HepG2 (cell line): Measurements from ENCODE around the gene ZCCHC8. TPM values are rescaled to one million over a fixed set of nuclear protein-coding genes. Genes with fewer than 3 reads are reported as not detected.
A peak's percentile ranks its signal among the peaks of the same experiment; 100 is the strongest.

Source experiments
- ATAC-seq: fragments of 200-7000 bp; cut with Tn5 transposase; 3 replicates; pipeline ENCODE4 v1.9.1; 2020; ENCODE audit warnings: mild to moderate bottlenecking, moderate library complexity
- BruUV-seq: library from RNA; stranded (reverse); fragments of 400-500 nt; replicated peaks from 2 replicates; lab custom pipeline; 2021; lab: Mats Ljungman, UMichigan
- CTCF ChIA-PET: fragments of 300-600 bp; formaldehyde crosslinking; extraction: SDS; loops from one replicate; lab custom pipeline; 2021; ENCODE audit warnings: low total read pairs, inconsistent platforms, low intra/inter-chr PET ratio; lab: Yijun Ruan, JAX
- POLR2A ChIA-PET: fragments of 350-600 bp; sonication (Branson Sonifier 250); formaldehyde crosslinking; loops from one replicate; lab custom pipeline; 2020; ENCODE audit warnings: antibody characterized with exemption, inconsistent platforms; lab: Yijun Ruan, JAX
- DNase-seq: peaks from one replicate; pipeline ENCODE4 v3.0.0-alpha.2; 2015; ENCODE audit warnings: low spot score
- FAIRE-seq: peaks from 3 replicates; lab custom pipeline; 2011; peaks lifted over from hg19 to GRCh38; lab: Jason Lieb, UNC
- H2AFZ ChIP-seq: one replicate; pipeline ENCODE4 v1.6.1; 2011; ENCODE audit warnings: low read length, inconsistent platforms
- H3K27ac ChIP-seq: fragments of 300-600 bp; 3 replicates; pipeline ENCODE4 v1.8.0; 2011; ENCODE audit warnings: mixed run types, mild to moderate bottlenecking, mixed read lengths, low read length, inconsistent platforms; ENCODE audit not compliant: insufficient read depth; ENCODE audit errors: extremely low read length
- H3K27me3 ChIP-seq, 2 experiments: fragments of 200-600 bp in 1 of 2; 2 replicates in 1 of 2; 3 replicates in 1 of 2; pipeline versions ENCODE4 v1.6.0 to v1.8.0; 2011; ENCODE audit warnings: low read length in 2 of 2, mild to moderate bottlenecking in 2 of 2, moderate library complexity in 2 of 2, inconsistent platforms in 1 of 2; ENCODE audit not compliant: insufficient read depth in 2 of 2, control insufficient read depth in 1 of 2
- H3K36me3 ChIP-seq, 2 experiments: fragments of 200-600 bp in 1 of 2; replicated peaks in 1 of 2; 2 replicates in 1 of 2; 3 replicates in 1 of 2; pipeline versions ENCODE4 v1.5.1 to v1.8.0; 2011; ENCODE audit warnings: low read length in 2 of 2, inconsistent platforms in 1 of 2; ENCODE audit not compliant: insufficient read depth in 2 of 2, control insufficient read depth in 1 of 2
- H3K4me1 ChIP-seq: 2 replicates; pipeline ENCODE4 v1.5.1; 2012; ENCODE audit warnings: low read length, inconsistent platforms; ENCODE audit not compliant: insufficient read depth
- H3K4me2 ChIP-seq: 2 replicates; pipeline ENCODE4 v1.6.0; 2011; ENCODE audit warnings: low read depth, low read length, inconsistent platforms
- H3K4me3 ChIP-seq, 3 experiments: fragments of 200-600 bp in 1 of 3; sonication (generic), shearing (Covaris generic) in 1 of 3; replicated peaks in 1 of 3; 2 replicates each; pipeline ENCODE4 v1.5.1; 2011 to 2016; ENCODE audit warnings: low read length in 3 of 3, inconsistent platforms in 2 of 3, low read depth in 2 of 3, mild to moderate bottlenecking in 2 of 3, control low read depth in 1 of 3, mixed read lengths in 1 of 3; ENCODE audit not compliant: insufficient read depth in 1 of 3
- H3K79me2 ChIP-seq: one replicate; pipeline ENCODE4 v1.6.1; 2011; ENCODE audit warnings: low read length, inconsistent platforms; ENCODE audit not compliant: insufficient read depth
- H3K9ac ChIP-seq: 2 replicates; pipeline ENCODE4 v1.6.0; 2011; ENCODE audit warnings: mild to moderate bottlenecking, low read depth, low read length, inconsistent platforms; ENCODE audit not compliant: insufficient read depth
- H3K9me3 ChIP-seq: 2 replicates; pipeline ENCODE4 v1.5.1; 2012; ENCODE audit warnings: mild to moderate bottlenecking, low read length
- H4K20me1 ChIP-seq: 2 replicates; pipeline ENCODE4 v1.6.0; 2011; ENCODE audit warnings: inconsistent platforms, mild to moderate bottlenecking, low read length, moderate library complexity; ENCODE audit not compliant: insufficient read depth
- CHD2 ChIP-seq: IDR thresholded peaks from 2 replicates; pipeline ENCODE4 v1.6.1; 2011; ENCODE audit warnings: low read depth, low read length, improper control_type of control experiment
- DRAP1 ChIP-seq: IDR thresholded peaks from 2 replicates; pipeline ENCODE4 v1.6.1; 2016; ENCODE audit warnings: missing genetic modification reagents, missing compliant biosample characterization
- HNRNPK ChIP-seq: fragments of 200-400 bp; formaldehyde crosslinking; IDR thresholded peaks from 2 replicates; pipeline ENCODE4 v1.6.1; 2018; ENCODE audit warnings: low read length, low read depth, moderate library complexity, mild to moderate bottlenecking; ENCODE audit not compliant: poor library complexity, severe bottlenecking
- MLLT10 ChIP-seq: sonication (generic); formaldehyde crosslinking; IDR thresholded peaks from 2 replicates; pipeline ENCODE4 v1.4.0; 2020; ENCODE audit warnings: missing genetic modification reagents
- MXD4 ChIP-seq: IDR thresholded peaks from 2 replicates; pipeline ENCODE4 v1.6.1; 2016; ENCODE audit warnings: mild to moderate bottlenecking, missing biosample characterization, missing genetic modification reagents
- NONO ChIP-seq, 2 experiments: fragments of 450-650 bp in 1 of 2; sonication (generic) in 1 of 2; formaldehyde crosslinking in 1 of 2; IDR thresholded peaks in 1 of 2; conservative IDR thresholded peaks in 1 of 2; 2 replicates each; pipeline versions ENCODE4 v1.6.1 to v1.8.0; 2017 to 2022; ENCODE audit warnings: mild to moderate bottlenecking in 1 of 2, missing genetic modification reagents in 1 of 2, moderate library complexity in 1 of 2
- RBFOX2 ChIP-seq: fragments of 200-400 bp; formaldehyde crosslinking; IDR thresholded peaks from 2 replicates; pipeline ENCODE4 v1.6.1; 2017; ENCODE audit warnings: low read depth, mild to moderate bottlenecking, low read length
- RBM22 ChIP-seq: fragments of 200-400 bp; formaldehyde crosslinking; optimal IDR thresholded peaks from 2 replicates; pipeline ENCODE3; 2017; ENCODE audit warnings: mild to moderate bottlenecking, low read length, moderate library complexity
- SALL1 ChIP-seq: sonication (generic); formaldehyde crosslinking; IDR thresholded peaks from 2 replicates; pipeline ENCODE4 v1.8.0; 2022; ENCODE audit warnings: mild to moderate bottlenecking, missing genetic modification reagents
- SNRNP70 ChIP-seq: fragments of 200-400 bp; formaldehyde crosslinking; IDR thresholded peaks from 2 replicates; pipeline ENCODE4 v1.6.1; 2017; ENCODE audit warnings: mild to moderate bottlenecking, low read depth, low read length, moderate library complexity
- SOX13 ChIP-seq, 3 experiments: fragments of 450-650 bp in 1 of 3; sonication (generic) in 1 of 3; formaldehyde crosslinking in 1 of 3; IDR thresholded peaks in 2 of 3; conservative IDR thresholded peaks in 1 of 3; 2 replicates each; pipeline versions ENCODE4 v1.5.0 to v1.6.1; 2016 to 2020; ENCODE audit warnings: antibody characterized with exemption in 1 of 3, mild to moderate bottlenecking in 1 of 3, missing compliant biosample characterization in 1 of 3, missing genetic modification reagents in 1 of 3, moderate library complexity in 1 of 3
- ZBTB1 ChIP-seq: sonication (generic); formaldehyde crosslinking; IDR thresholded peaks from 2 replicates; pipeline ENCODE4 v1.4.0; 2020; ENCODE audit warnings: missing genetic modification reagents, borderline replicate concordance
- ZBTB21 ChIP-seq: sonication (generic); formaldehyde crosslinking; IDR thresholded peaks from 2 replicates; pipeline ENCODE4 v1.4.0; 2020; ENCODE audit warnings: missing genetic modification reagents
- ZMAT5 ChIP-seq: sonication (generic); formaldehyde crosslinking; IDR thresholded peaks from 2 replicates; pipeline ENCODE4 v1.5.0; 2020; ENCODE audit warnings: mild to moderate bottlenecking, low read depth, missing genetic modification reagents, borderline replicate concordance
- ZNF230 ChIP-seq: sonication (generic); formaldehyde crosslinking; IDR thresholded peaks from 2 replicates; pipeline ENCODE4 v1.4.0; 2020; ENCODE audit warnings: mild to moderate bottlenecking, missing genetic modification reagents
- WGBS: methylation state at CpG from one replicate; pipeline ENCODE4 v1.1.6; 2017; ENCODE audit warnings: low lambda C conversion rate; 5-methylcytosine and 5-hydroxymethylcytosine counted together
- in situ Hi-C: cut with HindIII; loops from 2 replicates; pipeline ENCODE4 v1.10.0; 2017; ENCODE audit warnings: low pct_unique_long_range_greater_than_20kb; ENCODE audit not compliant: extremely low pct_ligation_motif_present
- intact Hi-C: fragments of 100-400 bp; cut with micrococcal nuclease; formaldehyde crosslinking; loops from one replicate; pipeline ENCODE4 v1.10.0; 2022; ENCODE audit not compliant: unreplicated experiment
- polyA plus RNA-seq, 8 experiments: library from polyadenylated mRNA; depleted of rRNA in 3 of 8; stranded (reverse) in 7 of 8; unstranded in 1 of 8; fragments of >200 nt; fragmentation: Illumina TruSeq in 4 of 8; extraction: Trizol in 4 of 8; gene quantifications; 2 replicates each; pipeline versions ENCODE4 v1.2.1 to v1.2.3, GENCODE V29; 2011 to 2016; ENCODE audit warnings: low read depth in 4 of 8, missing spikeins in 1 of 8, mixed read lengths in 1 of 8; ENCODE audit not compliant: insufficient read depth in 1 of 8
- total RNA-seq, 5 experiments: library from RNA; depleted of rRNA; stranded (reverse); fragments of >200 nt; fragmentation: Illumina TruSeq; extraction: Trizol; gene quantifications; 2 replicates each; pipeline ENCODE4 v1.2.3, GENCODE V29; 2016; ENCODE audit warnings: low read depth in 1 of 5

Gene ZCCHC8
- total and polyA plus RNA-seq, 2 of the 13 experiments (the other 11 are each of a cell fraction or from before 2014, with no cell fraction given) = 18.6 to 20.9 TPM

- no peak for TF ChIP-seq ZMAT5
- no peak for TF ChIP-seq DRAP1
- TF ChIP-seq MXD4 (CRISPR knock-in tag) = peak; percentile 14; the same call in 1 of the 2 replicates
- TF ChIP-seq ZBTB21 (CRISPR knock-in tag) = no peak
- peak; percentile 32; the same call in 1 of the 2 replicates for TF ChIP-seq SALL1
- no peak for TF ChIP-seq SNRNP70
- TF ChIP-seq NONO (IDR thresholded peaks at IDR 0.05) = no peak
- TF ChIP-seq NONO (CRISPR knock-in tag; conservative IDR thresholded peaks at IDR 0.05) = no peak
- no peak for TF ChIP-seq ZNF230 (CRISPR knock-in tag)
- no peak for TF ChIP-seq CHD2
- no peak for TF ChIP-seq ZBTB1
- TF ChIP-seq HNRNPK = no peak
- no peak for TF ChIP-seq SOX13 (IDR thresholded peaks at IDR 0.05)
- TF ChIP-seq SOX13 (CRISPR knock-in tag; conservative IDR thresholded peaks at IDR 0.05 in 1 of 2, IDR thresholded peaks at IDR 0.05 in 1 of 2) = peak in 1 of 2 experiments; percentile 28; a peak in 1 of 4 replicates
- TF ChIP-seq, all 625 proteins: peak for 20
Observed at GRCh38 chr12:122523280-122523679, 22.5 kb upstream of the ZCCHC8 start (continued).

DNA sequence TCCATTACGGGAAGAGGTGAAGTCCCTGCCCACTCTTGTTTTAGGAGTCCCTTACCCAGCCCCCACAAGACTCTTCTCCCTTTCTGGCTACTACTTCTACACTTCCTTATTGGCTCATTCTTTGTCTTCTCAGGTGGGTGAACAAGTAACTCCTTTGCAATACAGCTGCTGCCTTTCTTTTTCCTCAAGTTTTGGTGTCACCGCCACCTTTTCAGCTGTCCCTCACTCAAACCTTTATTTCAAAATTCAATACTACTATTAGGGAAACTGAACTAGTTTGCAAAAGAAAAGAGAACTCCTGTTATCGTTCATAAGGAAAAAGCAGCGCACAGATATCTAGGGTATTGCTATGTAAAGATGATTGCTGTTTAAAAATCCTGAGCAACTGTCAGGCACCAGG lies 19.9 kb upstream of the ZCCHC8 start:
- H3K36me3 ChIP-seq = peaks cover 12 to 67% of the 10 kb centered on the region in 2 experiments
- POLR2A ChIA-PET = interaction anchor here (0.9 kb wide), 1 partner anchor 18 kb away, joined by 3 read pairs; no protein-coding TSS in a partner anchor
- WGBS = 97% methylated on average over 4 of the region's 4 CpGs
- ATAC-seq (no peak), DNase-seq (no peak), FAIRE-seq (no peak)
- H3K4me2 ChIP-seq = no peak overlapping the region
- no peaks in the 10 kb centered on the region for H3K9me3 ChIP-seq
- intact Hi-C loops (loop anchor here (10.0 kb wide), 1 partner anchor 234 kb away; the partner anchor contains the start of gene DENR), in situ Hi-C loops (no loop called here)
- no TSS peak for BruUV-seq
- H3K4me3 ChIP-seq = no peak overlapping the region
- no peak overlapping the region for H3K9ac ChIP-seq
- peaks cover 31% of the 10 kb centered on the region for H3K4me1 ChIP-seq
- peaks cover 83% of the 10 kb centered on the region for H3K79me2 ChIP-seq
- H3K27me3 ChIP-seq = no peaks in the 10 kb centered on the region
- no peak overlapping the region for H3K27ac ChIP-seq
- peaks cover 60% of the 10 kb centered on the region for H4K20me1 ChIP-seq
- CTCF ChIA-PET = no interaction called here
- H2AFZ ChIP-seq = no peak overlapping the region
- TF ChIP-seq RBFOX2 (0 out of 2 replicates have a peak, but pooled peaks have one; percentile 4), MLLT10 (CRISPR knock-in tag) (no peak), RBM22 (peak; percentile 82)
